Astrocyte of the cerebellum (primary cell): ENCODE measurements around the gene PDE6A.
"Not testable (repeated sequence)": the region's sequence is repeated elsewhere in the genome, so short reads cannot be mapped to it uniquely, and the experiment has no call there.

Source experiments
- DNase-seq: peaks from one replicate; pipeline ENCODE4 v3.0.0-alpha.2; 2011; ENCODE audit warnings: low read depth
- H3K4me3 ChIP-seq: 2 replicates; pipeline ENCODE4 v1.5.1; 2011; ENCODE audit warnings: mild to moderate bottlenecking, low read depth, low read length, moderate library complexity
- CTCF ChIP-seq: IDR thresholded peaks from 2 replicates; pipeline ENCODE4 v1.5.1; 2012; ENCODE audit warnings: low read length, low read depth, moderate library complexity, mild to moderate bottlenecking; ENCODE audit errors: missing control alignments
- in situ Hi-C: cut with HindIII; loops from 2 replicates; pipeline ENCODE4 v1.10.0; 2017; ENCODE audit warnings: low sequenced_read_pairs

Gene PDE6A

DNA sequence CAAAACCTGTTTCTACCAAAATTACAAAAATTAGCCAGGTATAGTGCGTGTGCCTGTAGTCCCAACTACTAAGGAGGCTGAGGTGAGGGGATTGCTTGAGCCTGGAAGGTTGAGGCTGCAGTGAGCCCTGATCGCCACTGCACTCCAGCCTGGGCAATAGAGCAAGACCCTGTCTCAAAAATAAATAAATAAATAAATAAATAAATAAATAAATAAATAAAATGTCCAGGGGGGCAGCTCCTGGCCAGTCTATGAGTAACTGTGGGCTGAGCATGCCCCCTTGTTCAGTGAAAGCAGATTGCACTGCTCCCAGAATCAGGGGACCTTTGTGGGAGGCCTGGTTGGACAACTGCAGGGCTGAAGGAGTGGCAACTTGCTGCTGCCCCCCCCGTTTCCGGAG is 62.7 kb downstream of the PDE6A start:
- DNase-seq: no peak
- in situ Hi-C loops: no loop called here
- H3K4me3 ChIP-seq: no peak overlapping the region
- TF ChIP-seq CTCF: no peak

DNA sequence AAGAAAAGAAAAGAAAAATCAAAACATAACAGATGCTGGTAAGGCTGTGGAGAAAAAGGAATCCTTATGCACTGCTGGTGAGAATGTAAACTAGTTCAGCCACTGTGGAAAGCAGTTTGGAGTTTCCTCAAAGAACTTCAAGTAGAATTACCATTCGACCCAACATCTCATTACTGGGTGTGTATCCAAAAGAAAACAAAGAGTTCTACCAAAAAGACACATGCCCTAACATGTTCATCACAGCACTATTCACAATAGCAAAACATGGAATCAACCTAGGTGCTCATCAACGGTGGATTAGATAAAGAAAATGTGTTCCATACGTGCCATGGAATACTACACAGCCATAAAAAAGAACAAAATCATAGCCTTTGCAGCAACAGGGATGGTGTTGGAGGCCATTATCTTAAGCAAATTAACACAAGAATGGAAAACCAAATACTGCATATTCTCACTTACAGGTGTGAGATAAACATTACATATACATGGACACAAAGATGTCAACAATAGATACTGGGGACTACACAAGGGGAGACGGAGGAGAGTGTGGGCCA is 63.4 kb downstream of the PDE6A start:
- no peak for TF ChIP-seq CTCF
- no peak for DNase-seq
- H3K4me3 ChIP-seq: no peak overlapping the region
- in situ Hi-C loops: no loop called here

GRCh38 chr5:149879593-149879992 is 65.0 kb downstream of the PDE6A start:
- in situ Hi-C loops, DNase-seq, H3K4me3 ChIP-seq: not testable (repeated sequence)

GRCh38 chr5:149878371-149878770 is 66.2 kb downstream of the PDE6A start:
- no peak for TF ChIP-seq CTCF
- no peak for DNase-seq
- H3K4me3 ChIP-seq: no peak overlapping the region
- in situ Hi-C loops: no loop called here

- in situ Hi-C loops: no loop called here
- TF ChIP-seq CTCF: no peak
- no peak for DNase-seq
- no peak overlapping the region for H3K4me3 ChIP-seq
These were observed 70.7 kb downstream of the PDE6A start for GRCh38 chr5:149873896-149874295.

DNA sequence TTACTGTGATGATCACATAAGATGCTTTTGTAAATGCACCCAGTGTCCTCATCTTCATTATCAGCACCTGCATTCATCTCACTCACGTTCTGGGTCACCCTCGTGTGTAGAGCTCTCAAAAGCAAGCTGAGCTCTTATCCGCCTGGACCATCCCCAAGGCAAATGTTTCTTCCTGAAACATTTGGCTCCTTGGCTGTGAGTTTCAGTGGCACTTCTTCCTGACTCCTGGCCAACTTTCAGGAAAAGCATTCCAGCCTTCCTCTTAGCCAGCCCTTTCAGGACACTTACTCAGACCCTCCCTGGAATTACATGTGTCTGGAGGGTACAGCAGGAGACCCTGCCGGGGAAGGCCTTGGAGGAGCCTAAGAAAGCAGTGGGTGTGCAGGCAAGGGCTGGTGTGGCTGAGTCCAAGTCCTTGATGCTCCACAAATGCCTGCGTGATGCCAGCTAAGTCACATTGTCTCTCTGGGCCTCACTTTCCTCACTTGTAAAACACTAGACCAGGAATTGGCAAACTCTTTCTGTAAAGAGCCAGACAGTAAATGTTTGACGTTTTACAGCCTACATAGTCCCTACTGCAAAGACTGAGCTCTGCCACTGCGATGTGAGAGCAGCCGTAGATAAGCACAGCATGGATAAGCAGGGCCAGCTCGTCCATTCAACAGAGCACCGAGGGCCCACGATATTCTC is 72.1 kb downstream of the PDE6A start:
- in situ Hi-C loops: no loop called here
- DNase-seq: no peak
- TF ChIP-seq CTCF: no peak
- H3K4me3 ChIP-seq: no peak overlapping the region

DNA sequence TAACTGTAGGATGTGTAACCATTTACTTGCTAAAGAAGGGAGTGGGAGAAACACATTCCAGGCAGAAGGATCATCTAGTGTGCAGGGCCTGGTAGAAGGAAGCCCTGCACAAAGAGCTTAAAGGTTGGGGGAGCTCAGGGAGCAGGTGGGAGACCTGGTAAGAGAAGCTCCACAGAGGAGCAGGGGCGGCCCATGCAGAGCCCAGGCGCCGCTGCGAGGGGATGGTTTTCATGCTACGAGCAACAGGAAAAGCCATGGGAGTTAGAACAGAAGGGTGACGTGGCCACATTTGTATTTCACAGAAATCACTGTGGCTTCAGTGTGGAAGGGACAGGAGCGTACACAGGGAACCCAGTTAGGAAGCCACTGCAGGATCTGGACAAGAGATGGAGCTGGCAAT is 73.1 kb downstream of the PDE6A start:
- no peak overlapping the region for H3K4me3 ChIP-seq
- no peak for TF ChIP-seq CTCF
- in situ Hi-C loops: no loop called here
- DNase-seq: no peak
